COLO668 (cell line): ENCODE data around the gene KCNH1.

Experiments used
- DNase-seq: peaks from one replicate; lab custom pipeline; 2025; ENCODE audit not compliant: unreplicated experiment; lab: John Stamatoyannopoulos, UW

Gene KCNH1

GRCh38 chr1:210920716-210921694 is 212.9 kb downstream of the KCNH1 start:
- no peak for DNase-seq

GRCh38 chr1:210920258-210920657 is 213.7 kb downstream of the KCNH1 start:
- DNase-seq, result no peak

- no peak for DNase-seq
Measured at GRCh38 chr1:210918893-210919292, 215.1 kb downstream of the KCNH1 start.

GRCh38 chr1:210917560-210918169 is 216.3 kb downstream of the KCNH1 start:
- no peak for DNase-seq

GRCh38 chr1:210916548-210916947 is 217.4 kb downstream of the KCNH1 start:
- DNase-seq, result no peak

GRCh38 chr1:210915890-210916507 is 217.9 kb downstream of the KCNH1 start:
- DNase-seq, result no peak

GRCh38 chr1:210912752-210913151 is 221.2 kb downstream of the KCNH1 start:
- DNase-seq, result no peak

GRCh38 chr1:210910020-210910575 is 223.8 kb downstream of the KCNH1 start:
- DNase-seq, result no peak

GRCh38 chr1:210908791-210909190 is 225.2 kb downstream of the KCNH1 start:
- DNase-seq, result no peak

- no peak for DNase-seq
Measured at GRCh38 chr1:210908257-210908656, 225.7 kb downstream of the KCNH1 start.

- no peak for DNase-seq
Measured at GRCh38 chr1:210907251-210907805, 226.6 kb downstream of the KCNH1 start.

GRCh38 chr1:210905944-210906453 is 227.9 kb downstream of the KCNH1 start:
- DNase-seq, result no peak

GRCh38 chr1:210905365-210905904 is 228.5 kb downstream of the KCNH1 start:
- DNase-seq, result no peak

GRCh38 chr1:210901981-210902770 is 231.8 kb downstream of the KCNH1 start:
- DNase-seq, result no peak

- DNase-seq, result no peak
Measured at GRCh38 chr1:210900820-210901219, 233.1 kb downstream of the KCNH1 start.

GRCh38 chr1:210900079-210900478 is 233.9 kb downstream of the KCNH1 start:
- no peak for DNase-seq

GRCh38 chr1:210899676-210900075 is 234.3 kb downstream of the KCNH1 start:
- no peak for DNase-seq

GRCh38 chr1:210898473-210898872 is 235.5 kb downstream of the KCNH1 start:
- no peak for DNase-seq

GRCh38 chr1:210883821-210884220 is 250.1 kb downstream of the KCNH1 start:
- no peak for DNase-seq
